Right renal cortex interstitium (tissue), 3 donors: ENCODE results near the gene ACTRT2. TPM values are rescaled to one million over a fixed set of nuclear protein-coding genes. Genes with fewer than 3 reads are reported as not detected.

ENCODE experiments used
- DNase-seq, 3 donors: peaks; one replicate each; pipeline ENCODE4 v3.0.0-alpha.2; 2013; ENCODE audit warnings: low read depth in 3 of 3, low spot score in 2 of 3
- polyA plus RNA-seq, 3 donors: library from polyadenylated mRNA; unstranded; fragments of 120-200 nt; gene quantifications; one replicate each; pipeline ENCODE4 v1.2.1, GENCODE V29; 2013; ENCODE audit not compliant: insufficient read length in 3 of 3

Gene ACTRT2
- polyA plus RNA-seq, 3 donors, result not detected

GRCh38 chr1:3029991-3030662 is 8.9 kb downstream of the ACTRT2 start:
- DNase-seq, result no peak

- DNase-seq, result no peak
Observed at GRCh38 chr1:3030663-3031381, 9.6 kb downstream of the ACTRT2 start.

DNA sequence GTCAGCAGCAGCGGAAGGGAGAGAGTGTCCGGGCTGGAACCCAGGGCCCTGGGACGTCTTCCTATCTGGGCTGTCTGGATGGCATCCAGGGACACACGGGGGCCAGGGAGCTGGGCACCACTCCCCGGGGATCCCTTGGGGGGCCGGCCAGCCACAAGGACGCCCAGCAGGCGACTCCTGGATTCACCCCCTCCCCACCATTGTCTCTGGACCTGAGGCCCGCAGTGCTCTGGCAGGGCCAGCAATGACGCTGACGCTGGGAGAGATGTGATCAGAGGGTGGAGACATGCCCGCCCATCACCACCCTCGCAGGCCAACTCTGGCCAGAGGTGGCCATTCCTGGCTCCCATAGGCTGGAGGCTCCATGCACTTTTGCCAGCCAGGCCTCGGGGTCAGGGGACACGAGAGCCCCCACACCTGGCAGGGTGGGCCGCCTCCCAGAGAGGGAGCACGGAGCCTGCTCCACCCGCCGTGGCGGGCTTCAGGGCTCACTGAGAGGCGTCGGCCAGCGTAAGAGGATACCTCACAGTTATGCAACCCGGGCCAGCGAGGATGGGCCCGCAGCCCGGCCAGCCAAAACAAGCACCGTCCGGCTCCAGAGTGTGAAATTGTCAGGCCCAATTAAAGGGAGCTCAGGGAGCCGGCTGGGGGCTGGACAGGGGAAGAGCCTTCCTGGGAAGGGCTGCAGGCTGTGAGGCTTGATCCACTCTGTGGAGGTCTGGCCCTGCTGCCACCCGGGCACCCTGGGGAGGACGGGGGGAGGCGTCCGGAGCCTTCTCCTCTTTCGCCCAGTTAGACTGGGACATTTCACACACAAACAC is 10.3 kb downstream of the ACTRT2 start:
- DNase-seq, result no peak

- DNase-seq, result no peak
Observed at GRCh38 chr1:3032371-3033039, 11.2 kb downstream of the ACTRT2 start.

DNA sequence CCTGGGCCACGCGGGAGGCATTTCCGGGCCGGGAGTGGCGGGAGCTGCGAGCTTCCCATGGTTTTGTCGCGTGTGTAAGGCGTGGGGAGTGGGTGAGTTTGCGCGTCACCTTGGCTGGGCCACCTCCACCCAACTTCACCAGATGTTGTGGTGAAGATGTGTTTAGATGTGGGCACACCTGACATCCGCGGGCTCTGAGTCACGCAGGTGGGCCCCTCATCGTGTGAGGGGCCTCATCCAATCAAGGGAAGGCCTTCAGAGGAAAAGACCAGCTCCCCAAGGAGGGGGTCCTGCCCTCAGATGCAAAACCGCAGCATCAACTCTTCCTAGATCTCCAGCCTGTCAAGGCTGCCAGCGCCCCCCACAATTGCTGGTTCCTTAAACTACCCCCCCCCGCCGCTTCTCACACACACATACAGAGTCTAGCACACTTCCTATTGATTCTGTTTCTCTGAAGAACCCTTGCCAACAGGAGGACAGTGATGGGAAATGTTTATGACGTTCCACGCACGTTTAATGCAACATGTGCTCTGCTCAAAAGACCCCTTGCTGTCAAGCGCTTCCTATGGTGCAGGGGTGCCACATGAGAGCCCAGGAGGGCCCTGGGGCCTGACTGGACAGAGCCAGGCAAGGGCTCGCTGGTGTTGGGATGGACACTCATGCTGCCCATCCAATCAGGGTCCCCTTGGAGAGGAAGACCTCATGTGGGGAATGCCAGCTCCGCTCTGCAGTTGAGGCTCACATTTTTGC is 11.9 kb downstream of the ACTRT2 start:
- DNase-seq, result no peak

DNA sequence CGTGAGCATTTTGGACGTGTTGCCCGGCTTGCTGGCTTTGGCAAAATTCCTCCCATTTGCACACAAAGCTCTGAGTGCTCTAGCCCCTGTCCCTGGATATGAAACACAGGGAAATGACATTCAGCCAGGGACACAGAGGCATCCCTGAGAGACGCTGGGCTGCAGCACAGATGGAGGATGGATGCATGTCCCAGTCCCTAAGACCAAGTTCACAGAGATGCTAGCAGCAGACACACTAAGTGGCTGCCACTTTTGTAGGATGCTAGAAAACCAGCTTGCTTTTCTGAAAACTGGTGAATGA is 12.5 kb downstream of the ACTRT2 start:
- no peak for DNase-seq

DNA sequence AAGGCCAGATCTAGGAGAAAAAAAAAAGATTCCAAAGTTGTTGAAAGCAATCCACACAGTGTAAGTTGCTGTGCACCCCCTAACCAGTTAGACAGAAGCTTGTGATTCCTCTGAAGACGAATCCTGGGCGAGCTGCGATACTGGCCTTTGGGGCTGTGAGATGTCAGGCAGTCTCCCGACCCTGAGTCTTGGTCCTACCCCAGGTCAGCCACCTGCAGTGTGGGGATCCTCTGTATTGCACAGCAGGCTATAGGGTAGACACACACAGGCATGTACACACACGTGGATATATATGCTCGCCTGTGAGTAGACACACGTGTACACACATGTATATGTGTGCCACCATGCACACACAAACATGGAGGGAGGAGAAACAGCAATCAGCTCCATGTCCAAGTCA is 12.9 kb downstream of the ACTRT2 start:
- DNase-seq, result no peak

- no peak for DNase-seq
Observed at GRCh38 chr1:3034728-3035562, 13.7 kb downstream of the ACTRT2 start.

GRCh38 chr1:3035563-3036446 is 14.5 kb downstream of the ACTRT2 start:
- DNase-seq, result no peak

GRCh38 chr1:3036447-3037280 is 15.4 kb downstream of the ACTRT2 start:
- DNase-seq, result no peak

DNA sequence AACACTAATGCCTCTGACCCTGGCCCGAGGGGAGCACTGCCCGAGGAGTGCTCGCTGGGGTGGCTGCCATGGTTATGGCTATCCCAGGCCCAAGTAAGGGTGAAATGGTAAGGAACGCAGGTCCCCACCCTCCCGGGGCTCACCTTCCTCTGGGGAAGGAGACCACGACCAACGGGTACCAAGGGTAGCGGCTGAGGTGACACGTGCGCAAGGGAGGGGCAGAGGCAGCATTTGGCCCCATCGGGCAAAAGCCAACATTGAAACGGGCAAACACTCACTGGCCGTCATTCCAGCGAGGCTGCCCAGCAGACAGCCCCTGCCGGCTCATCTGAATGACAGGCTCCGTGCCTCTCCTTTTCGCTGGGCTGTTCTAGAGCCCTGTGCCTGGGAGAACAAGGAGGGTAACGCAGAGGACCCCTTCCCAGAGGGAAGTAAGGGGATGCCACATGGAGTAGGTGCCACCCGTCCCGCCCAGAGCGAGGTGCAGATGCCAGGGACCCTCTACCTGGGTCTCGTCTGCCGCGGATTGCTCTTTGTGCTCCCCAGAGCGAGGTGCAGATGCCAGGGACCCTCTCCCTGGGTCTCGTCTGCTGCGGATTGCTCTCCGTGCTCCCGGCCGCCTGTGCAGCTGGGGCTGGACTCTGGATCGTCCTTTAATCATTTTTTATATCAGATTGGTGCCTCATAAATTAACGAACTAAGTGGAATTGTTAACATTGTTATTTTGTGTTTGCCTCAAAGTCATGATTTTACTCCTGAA is 16.2 kb downstream of the ACTRT2 start:
- DNase-seq, result no peak

DNA sequence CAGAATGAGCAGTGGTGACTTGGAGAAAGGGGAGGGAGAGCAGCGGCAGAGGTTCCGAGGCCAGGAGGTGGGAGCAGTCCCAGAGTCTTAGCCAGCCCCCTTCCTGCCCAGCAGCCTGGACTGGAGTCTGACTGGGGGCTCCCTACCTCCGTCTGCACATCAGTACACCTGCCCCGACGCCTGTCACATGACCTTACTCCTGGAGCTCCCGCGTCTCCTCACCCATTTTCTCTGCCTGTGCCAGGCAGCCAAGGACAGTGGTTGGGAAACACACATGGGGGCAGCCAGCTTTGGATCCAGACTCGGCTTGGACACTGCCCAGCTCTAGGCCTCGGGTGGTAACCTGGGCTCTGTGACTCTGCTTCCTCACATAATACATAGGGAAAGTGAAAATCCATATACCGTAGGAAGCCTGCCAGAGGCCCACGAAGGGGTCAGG is 16.9 kb downstream of the ACTRT2 start:
- DNase-seq, result no peak

GRCh38 chr1:3038571-3039181 is 17.4 kb downstream of the ACTRT2 start:
- DNase-seq, result no peak

GRCh38 chr1:3040004-3040403 is 18.7 kb downstream of the ACTRT2 start:
- no peak for DNase-seq

DNA sequence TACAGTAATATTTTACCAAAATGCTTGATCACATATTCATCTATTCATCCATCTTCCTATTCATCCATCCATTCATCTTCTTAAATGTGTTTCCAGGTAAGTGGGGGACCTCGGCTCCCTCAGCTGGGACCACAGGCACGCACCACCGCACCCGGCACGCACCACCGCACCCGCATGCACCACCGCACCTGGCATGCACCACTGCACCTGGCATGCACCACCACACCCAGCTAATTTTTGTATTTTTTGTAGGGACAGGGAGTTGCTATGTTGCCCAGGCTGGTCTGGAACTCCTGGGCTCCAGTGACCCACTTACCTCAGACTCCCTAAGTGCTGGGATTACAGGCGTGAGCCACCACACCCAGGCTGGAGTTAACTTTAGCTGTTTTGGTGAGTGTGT is 21.2 kb downstream of the ACTRT2 start:
- DNase-seq, result no peak

- DNase-seq, result no peak
Observed at GRCh38 chr1:3049164-3049563, 27.9 kb downstream of the ACTRT2 start.

DNA sequence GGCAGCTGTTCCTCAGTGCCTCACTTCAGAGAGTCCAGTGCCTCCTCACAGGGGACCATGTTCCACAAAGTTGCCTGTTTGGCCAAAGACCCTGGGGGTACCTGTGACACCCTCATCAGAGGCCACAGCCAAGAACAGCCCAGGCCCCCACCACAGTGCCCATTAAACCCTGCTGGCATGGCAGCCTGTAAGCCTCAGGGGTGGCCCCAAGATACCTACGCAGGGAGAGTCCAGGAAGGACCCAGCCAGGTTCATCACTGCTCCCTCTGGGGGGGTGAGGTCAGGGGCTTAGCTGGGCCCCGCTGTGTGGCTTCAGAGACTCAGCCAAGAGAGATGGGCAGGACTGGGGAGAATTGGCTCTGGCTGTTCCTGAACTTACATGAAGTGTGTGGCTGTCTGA is 28.6 kb downstream of the ACTRT2 start:
- DNase-seq, result no peak
